KMS-11 (cell line): ENCODE data around the gene PDZD2.

Experiments used
- H2AFZ ChIP-seq: fragments of 200-600 bp; sonication (generic); 2 replicates; pipeline ENCODE4 v1.6.1; 2016; ENCODE audit warnings: antibody characterized with exemption, mixed run types, low read depth
- H3K27ac ChIP-seq: fragments of 200-600 bp; sonication (generic); 2 replicates; pipeline ENCODE4 v1.6.1; 2016; ENCODE audit warnings: mild to moderate bottlenecking, mixed run types
- H3K27me3 ChIP-seq: fragments of 200-600 bp; sonication (generic); 2 replicates; pipeline ENCODE4 v1.6.1; 2017; ENCODE audit warnings: mild to moderate bottlenecking, low read depth, mixed run types, moderate library complexity; ENCODE audit not compliant: insufficient read depth
- H3K36me3 ChIP-seq: fragments of 200-600 bp; sonication (generic); 2 replicates; pipeline ENCODE4 v1.6.1; 2017; ENCODE audit warnings: mild to moderate bottlenecking, mixed run types; ENCODE audit not compliant: insufficient read depth
- H3K4me1 ChIP-seq: fragments of 200-600 bp; sonication (generic); 2 replicates; pipeline ENCODE4 v1.6.1; 2016; ENCODE audit warnings: mild to moderate bottlenecking, low read depth, mixed run types; ENCODE audit not compliant: poor library complexity, severe bottlenecking
- H3K4me2 ChIP-seq: fragments of 200-600 bp; sonication (generic); 2 replicates; pipeline ENCODE4 v1.7.0; 2016; ENCODE audit warnings: mild to moderate bottlenecking, mixed run types
- H3K4me3 ChIP-seq: fragments of 200-600 bp; sonication (generic); IDR thresholded peaks from 2 replicates; pipeline ENCODE4 v1.6.1; 2017; ENCODE audit warnings: low read depth, low read length, mixed read lengths; ENCODE audit not compliant: insufficient read depth
- H3K79me2 ChIP-seq: fragments of 200-600 bp; sonication (generic); 2 replicates; pipeline ENCODE4 v1.6.1; 2016; ENCODE audit warnings: low read depth, mixed run types; ENCODE audit not compliant: insufficient read depth
- H3K9ac ChIP-seq: fragments of 200-600 bp; sonication (generic); 2 replicates; pipeline ENCODE4 v1.6.1; 2016; ENCODE audit warnings: mild to moderate bottlenecking, mixed run types
- H4K20me1 ChIP-seq: fragments of 200-600 bp; sonication (generic); 2 replicates; pipeline ENCODE4 v1.6.1; 2016; ENCODE audit warnings: mild to moderate bottlenecking, mixed run types; ENCODE audit not compliant: insufficient read depth
- TF ChIP-seq, protein P1 (sequence below): fragments of 200-600 bp; sonication (generic); conservative IDR thresholded peaks from 2 replicates; pipeline ENCODE4 v1.6.1; 2017; ENCODE audit warnings: low read depth, mild to moderate bottlenecking, antibody characterized with exemption, low read length, moderate library complexity, mixed read lengths

PDZD2 gene

DNA sequence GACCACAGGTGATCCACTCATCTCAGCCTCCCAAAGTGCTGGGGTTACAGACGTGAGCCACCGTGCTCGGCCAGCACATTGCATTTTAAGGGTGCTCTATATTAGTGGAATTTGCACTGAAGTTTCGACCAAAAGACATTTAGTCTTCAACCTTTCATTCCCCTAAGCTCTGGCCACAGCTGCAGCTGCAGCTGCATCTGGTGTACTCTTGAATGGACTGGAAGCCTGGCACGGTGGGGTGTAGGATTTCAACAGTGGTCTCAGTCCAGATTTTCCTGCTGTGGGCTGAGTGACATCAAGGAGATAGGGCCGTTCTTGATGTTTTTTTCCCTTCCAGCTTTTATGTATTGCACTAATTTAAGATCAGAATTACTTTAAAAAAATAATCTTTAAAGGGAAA is 255.2 kb downstream of the PDZD2 start:
- Histone ChIP-seq H3K79me2 (no peaks in the 10 kb centered on the region), H3K36me3 (no peaks in the 10 kb centered on the region), H3K27ac (no peak overlapping the region), H4K20me1 (no peaks in the 10 kb centered on the region), H3K4me1 (no peaks in the 10 kb centered on the region), H3K4me2 (no peak overlapping the region), H3K4me3 (no peak overlapping the region), H3K27me3 (no peaks in the 10 kb centered on the region), H3K9ac (no peak overlapping the region), H2AFZ (no peak overlapping the region)
- TF ChIP-seq, protein P1, sequence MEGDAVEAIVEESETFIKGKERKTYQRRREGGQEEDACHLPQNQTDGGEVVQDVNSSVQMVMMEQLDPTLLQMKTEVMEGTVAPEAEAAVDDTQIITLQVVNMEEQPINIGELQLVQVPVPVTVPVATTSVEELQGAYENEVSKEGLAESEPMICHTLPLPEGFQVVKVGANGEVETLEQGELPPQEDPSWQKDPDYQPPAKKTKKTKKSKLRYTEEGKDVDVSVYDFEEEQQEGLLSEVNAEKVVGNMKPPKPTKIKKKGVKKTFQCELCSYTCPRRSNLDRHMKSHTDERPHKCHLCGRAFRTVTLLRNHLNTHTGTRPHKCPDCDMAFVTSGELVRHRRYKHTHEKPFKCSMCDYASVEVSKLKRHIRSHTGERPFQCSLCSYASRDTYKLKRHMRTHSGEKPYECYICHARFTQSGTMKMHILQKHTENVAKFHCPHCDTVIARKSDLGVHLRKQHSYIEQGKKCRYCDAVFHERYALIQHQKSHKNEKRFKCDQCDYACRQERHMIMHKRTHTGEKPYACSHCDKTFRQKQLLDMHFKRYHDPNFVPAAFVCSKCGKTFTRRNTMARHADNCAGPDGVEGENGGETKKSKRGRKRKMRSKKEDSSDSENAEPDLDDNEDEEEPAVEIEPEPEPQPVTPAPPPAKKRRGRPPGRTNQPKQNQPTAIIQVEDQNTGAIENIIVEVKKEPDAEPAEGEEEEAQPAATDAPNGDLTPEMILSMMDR: no peak

DNA sequence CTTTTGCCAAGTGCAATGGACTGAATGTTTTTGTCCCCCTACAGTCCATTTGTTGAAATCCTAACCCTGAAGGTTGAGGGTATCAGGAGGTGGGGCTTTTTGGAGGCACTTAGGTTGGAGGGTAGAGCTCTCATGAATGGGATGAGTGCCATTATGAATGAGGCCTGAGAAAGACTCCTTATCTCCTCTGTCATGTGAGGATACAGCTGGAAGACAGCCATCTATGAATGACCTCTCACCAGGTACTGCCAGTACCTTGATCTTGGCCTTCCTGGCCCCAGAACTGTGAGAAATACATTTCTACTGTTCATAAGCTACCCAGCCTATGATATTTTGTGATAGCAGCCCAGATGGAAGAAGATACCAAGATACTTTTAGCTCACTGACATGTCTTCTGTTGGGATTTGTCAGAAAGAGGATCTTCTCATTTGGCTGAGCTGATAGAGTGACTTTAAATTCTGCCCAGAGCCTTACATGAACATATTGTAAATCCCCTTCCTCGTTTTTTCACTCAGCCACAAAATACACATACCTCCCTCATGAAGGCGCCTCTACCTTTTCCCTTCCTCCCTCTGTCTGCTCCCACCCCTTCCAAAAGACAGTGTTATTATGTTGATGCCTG is 256.4 kb downstream of the PDZD2 start:
- no peaks in the 10 kb centered on the region for H4K20me1 ChIP-seq
- H3K27me3 ChIP-seq: no peaks in the 10 kb centered on the region
- H3K27ac ChIP-seq: no peak overlapping the region
- H3K4me1 ChIP-seq: no peaks in the 10 kb centered on the region
- H2AFZ ChIP-seq: no peak overlapping the region
- no peaks in the 10 kb centered on the region for H3K36me3 ChIP-seq
- H3K9ac ChIP-seq: no peak overlapping the region
- H3K4me3 ChIP-seq: no peak overlapping the region
- TF ChIP-seq, protein P1: no peak
- H3K79me2 ChIP-seq: no peaks in the 10 kb centered on the region
- no peak overlapping the region for H3K4me2 ChIP-seq

DNA sequence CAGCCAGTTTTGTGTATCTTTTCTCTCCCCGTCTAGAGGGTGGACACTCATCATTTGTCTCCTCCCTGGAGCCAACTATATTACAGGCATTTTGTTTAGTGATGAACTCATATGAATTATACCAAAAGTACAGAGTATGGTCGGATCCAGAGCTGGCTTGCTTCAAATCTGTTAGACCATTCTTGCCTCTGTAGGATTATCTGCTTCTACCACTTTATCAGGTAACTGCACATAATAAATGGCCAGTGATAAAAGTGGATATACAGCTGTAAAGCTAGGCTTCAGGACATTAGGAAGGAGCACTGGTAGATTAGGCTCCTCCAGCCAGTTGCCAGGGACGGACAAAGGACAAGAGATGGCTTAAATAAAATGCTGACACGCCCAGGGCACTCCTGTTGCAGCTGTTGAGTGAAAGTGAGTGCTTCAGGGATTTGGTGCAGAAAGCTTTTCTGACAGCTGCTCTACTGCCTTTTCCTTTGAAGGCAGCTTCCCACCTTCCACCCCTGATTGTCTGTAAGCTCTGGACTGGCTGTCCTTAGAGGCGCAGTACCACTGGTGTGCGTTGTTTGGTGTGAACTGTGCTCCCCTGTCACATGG is 259.2 kb downstream of the PDZD2 start:
- no peaks in the 10 kb centered on the region for H3K4me1 ChIP-seq
- no peak overlapping the region for H3K4me3 ChIP-seq
- H3K27ac ChIP-seq: no peak overlapping the region
- H3K27me3 ChIP-seq: no peaks in the 10 kb centered on the region
- TF ChIP-seq, protein P1: no peak
- no peaks in the 10 kb centered on the region for H3K79me2 ChIP-seq
- no peaks in the 10 kb centered on the region for H3K36me3 ChIP-seq
- H3K9ac ChIP-seq: no peak overlapping the region
- H2AFZ ChIP-seq: no peak overlapping the region
- H4K20me1 ChIP-seq: no peaks in the 10 kb centered on the region
- H3K4me2 ChIP-seq: no peak overlapping the region

- Histone ChIP-seq H3K4me2 (no peak overlapping the region), H3K27ac (no peak overlapping the region), H3K79me2 (no peaks in the 10 kb centered on the region), H3K9ac (no peak overlapping the region), H3K36me3 (no peaks in the 10 kb centered on the region), H2AFZ (no peak overlapping the region), H4K20me1 (no peaks in the 10 kb centered on the region), H3K4me1 (no peaks in the 10 kb centered on the region), H3K27me3 (no peaks in the 10 kb centered on the region), H3K4me3 (no peak overlapping the region)
- TF ChIP-seq, protein P1: no peak
Measured at GRCh38 chr5:31900296-31900865, 261.4 kb downstream of the PDZD2 start.
